Subcutaneous adipose tissue (tissue), 4 donors: ENCODE data around the gene ZNF618. TPM values are rescaled to one million over a fixed set of nuclear protein-coding genes. Genes with fewer than 3 reads are reported as not detected.

Experiments used
- CTCF ChIP-seq: fragments of 450-650 bp; IDR thresholded peaks from one replicate; pipeline ENCODE4 v1.5.1; 2016; ENCODE audit warnings: low read depth, mild to moderate bottlenecking, control low read depth, antibody characterized with exemption, moderate library complexity
- total RNA-seq, 4 donors: library from RNA; depleted of rRNA; stranded (reverse); fragments of >200 nt; gene quantifications; one replicate each; pipeline ENCODE4 v1.1.0, GENCODE V29; 2016

ZNF618 gene
- total RNA-seq, 4 donors from 2014 or later: 3.7 to 7.7 (median 4.4) TPM

DNA sequence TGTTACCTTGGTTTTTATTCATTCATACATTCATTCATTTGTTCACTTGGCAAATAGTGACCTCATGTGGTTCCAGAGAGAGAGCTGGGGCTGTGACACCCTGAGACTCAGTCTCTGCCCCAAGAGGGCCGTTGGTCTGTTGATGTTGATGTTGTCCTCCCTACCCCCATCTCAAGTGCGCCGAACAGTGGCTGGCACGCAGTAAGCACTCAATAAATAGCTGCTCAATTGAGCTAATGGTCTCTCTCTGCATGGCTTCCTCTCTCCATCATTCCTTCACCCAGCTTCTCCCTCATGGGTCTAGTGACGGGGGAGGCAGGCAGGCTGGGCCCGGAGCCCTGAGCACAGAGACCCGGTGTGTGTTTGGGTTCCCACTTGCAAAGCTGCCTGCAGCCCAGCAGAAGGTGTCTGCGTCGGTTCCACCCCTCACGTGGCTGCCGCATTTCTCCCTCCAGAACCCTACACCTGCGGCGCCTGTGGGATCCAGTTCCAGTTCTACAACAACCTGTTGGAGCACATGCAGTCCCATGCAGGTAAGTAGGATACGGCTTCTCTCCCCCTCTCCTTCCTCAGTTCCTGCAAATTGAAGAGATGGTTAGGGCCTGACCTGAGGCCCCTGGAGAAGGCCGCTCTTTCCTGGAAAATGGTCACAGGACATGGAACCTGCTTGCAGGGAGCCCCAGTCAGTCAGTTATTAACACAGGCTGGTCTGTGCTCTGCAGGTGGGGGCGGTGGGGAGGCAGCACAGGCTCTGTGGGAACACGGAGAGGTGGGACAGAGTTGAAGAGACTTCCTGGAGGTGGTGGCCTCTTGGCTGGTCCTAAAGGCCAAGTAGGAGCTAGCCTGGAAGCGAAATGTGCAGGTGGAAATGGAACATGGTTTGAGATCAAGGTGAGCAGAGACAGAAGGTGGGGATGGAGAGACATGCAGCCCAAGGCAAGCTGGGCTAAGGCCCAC, 160.0 kb downstream of the ZNF618 start:
- no peak for TF ChIP-seq CTCF

GRCh38 chr9:114037249-114037648, 161.1 kb downstream of the ZNF618 start:
- TF ChIP-seq CTCF: no peak

- TF ChIP-seq CTCF: no peak
Observed at GRCh38 chr9:114037961-114038723, 162.0 kb downstream of the ZNF618 start.

DNA sequence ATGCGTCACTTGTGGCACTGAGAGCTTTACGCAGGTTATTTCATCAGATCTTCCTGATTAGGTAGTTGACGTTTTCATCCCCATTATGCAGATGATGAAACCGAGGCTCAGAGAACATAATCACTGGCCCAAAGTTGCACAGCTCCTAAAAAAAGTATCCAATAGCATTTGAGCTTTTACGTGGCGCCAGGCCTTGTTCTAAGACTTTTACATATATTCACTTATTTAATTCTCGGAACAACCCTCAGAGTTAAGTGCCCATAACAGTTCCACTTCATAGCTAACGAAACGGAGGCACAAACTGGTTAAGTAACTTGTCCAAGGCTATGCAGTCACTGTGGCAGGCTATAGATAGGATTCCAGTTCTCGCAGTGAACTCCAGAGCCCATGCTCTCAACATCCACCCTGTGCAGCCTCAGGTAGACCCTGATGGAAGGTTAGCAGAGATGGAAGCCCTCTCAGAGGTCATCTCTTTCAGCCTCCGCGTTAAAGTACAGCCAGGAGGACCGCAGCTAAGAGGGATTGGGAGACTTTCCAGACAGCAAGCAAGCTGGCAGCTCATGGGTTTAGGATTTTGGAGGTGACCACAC, 162.7 kb downstream of the ZNF618 start:
- no peak for TF ChIP-seq CTCF

GRCh38 chr9:114039484-114039883, 163.4 kb downstream of the ZNF618 start:
- TF ChIP-seq CTCF: no peak

- no peak for TF ChIP-seq CTCF
Observed at GRCh38 chr9:114046237-114046755, 170.2 kb downstream of the ZNF618 start.

DNA sequence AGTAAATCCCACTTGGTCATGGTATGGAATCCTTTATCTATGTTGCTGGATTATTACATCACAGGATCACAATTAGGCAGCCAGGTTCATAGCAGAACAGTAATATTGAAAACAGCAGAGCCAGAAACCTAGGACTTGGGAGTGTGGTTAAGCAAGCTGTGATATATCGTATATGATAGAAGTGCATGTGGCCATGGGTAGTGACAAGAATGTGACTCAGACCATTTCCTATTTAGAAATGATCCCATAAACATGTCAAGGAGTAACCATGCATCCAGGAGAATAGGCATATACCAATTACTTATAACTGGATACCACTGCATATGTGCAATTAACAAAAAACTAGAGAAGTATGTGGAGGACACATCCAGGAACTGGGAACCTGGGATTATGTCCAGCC, 170.8 kb downstream of the ZNF618 start:
- TF ChIP-seq CTCF: no peak
